Hypothalamus (tissue), 51 donors: ENCODE measurements around the gene BIN1.
"Not testable (repeated sequence)": the region's sequence is repeated elsewhere in the genome, so short reads cannot be mapped to it uniquely, and the experiment has no call there.

Experiments used
- DNase-seq, 51 donors: peaks; one replicate each; lab custom pipeline; 2025; lab: John Stamatoyannopoulos, UW

Gene BIN1

DNA sequence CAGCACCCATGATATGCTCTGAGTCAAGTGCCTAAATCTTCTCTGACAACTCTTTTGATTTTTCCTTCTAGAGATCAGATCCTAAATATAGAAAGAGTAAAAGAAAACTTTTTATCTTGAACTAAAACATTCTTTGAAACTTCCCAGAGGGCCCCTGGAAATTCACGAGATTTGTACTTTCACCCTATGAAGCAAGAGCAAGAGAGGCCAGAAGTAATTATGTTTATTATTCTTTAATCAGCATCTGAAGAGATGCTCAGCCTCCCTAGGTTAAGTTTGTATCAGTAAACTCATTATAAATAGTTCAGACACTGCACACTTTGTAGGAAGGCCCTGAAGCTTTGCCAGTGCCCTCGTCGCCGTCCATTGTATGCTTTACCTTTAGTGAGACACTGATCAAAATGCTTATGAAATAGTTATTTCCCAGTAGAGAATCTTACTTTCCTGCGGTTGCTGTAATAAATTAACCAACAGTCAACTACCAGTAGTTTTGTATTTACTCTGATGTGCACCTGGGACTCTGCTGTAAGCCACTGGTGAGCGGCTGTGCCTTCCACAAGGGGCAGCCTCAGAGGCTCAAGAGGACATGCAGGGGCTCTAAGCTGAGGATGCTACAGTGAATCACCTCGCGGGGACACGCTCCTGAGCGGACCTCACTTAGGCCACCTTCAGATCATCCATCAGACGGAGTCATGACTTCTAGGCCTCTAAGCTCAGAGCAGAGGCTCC is 71.9 kb downstream of the BIN1 start:
- no peak for DNase-seq

DNA sequence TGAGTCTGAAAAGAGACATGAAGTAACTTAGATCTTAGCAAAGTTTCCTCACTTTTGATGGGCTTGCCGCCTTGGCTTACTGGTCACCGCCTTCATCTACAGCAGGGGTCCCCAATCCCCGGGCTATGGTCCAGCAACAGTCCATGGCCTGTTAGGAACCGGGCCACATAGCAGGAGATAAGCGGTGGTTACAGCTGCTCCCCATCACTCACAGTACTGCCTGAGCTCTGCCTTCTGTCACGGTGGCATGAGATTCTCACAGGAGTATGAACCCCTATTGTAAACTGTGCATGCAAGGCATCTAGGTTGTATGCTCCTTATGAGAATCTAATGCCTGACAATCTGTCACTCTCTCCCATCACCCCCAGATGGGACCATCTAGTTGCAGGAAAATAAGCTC is 72.9 kb downstream of the BIN1 start:
- DNase-seq: no peak

DNA sequence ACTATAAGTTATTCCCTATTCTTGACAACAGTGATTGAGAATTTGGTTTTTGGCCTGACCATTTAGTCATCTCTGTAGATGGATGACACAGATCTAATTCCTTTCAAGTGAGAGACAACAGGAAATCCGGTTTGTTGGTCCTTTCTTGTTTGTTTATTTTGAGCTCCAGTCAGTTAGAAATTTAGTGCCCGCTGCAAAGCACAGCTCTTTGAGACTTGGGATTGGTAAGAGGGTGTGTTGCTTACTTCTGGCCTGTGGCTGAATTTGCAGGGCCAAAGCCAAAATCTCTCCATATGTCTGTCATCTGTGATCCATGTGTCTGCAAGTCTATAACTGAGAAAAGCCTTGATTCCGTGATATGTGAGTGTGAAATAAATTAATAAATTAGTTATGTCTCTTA is 74.3 kb downstream of the BIN1 start:
- no peak for DNase-seq

DNA sequence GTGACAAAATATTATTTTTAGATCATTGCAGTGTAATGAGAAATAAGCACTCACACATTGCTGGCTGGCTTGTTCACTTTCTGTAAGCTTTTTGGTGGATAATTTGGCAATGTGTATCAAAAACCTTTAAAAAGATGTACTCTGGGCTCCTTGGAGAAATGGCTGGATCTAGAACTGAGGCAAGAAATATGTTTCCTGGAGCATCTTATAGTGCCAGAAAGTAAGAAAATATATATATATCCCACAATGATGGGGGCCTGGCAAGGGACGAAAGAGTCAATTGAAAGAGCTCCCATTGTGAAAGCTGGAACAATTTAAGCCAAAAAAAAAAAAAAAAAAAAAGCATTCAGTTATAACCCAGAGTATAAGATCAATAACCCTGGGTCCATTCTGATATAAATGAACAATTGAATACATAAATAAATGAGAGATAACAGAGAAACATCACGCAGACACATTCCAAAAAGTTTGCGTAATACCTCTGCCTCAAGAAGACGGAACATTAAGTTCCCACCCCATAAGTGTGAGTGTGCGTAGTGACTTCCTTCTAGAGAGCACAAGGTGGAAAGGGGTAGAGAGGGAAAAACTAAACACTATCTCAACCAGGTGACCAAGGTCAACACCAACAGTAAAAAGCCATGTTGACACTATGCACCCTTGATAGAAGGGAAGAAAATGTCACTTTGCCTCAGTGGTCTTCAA is 77.5 kb downstream of the BIN1 start:
- no peak for DNase-seq

DNA sequence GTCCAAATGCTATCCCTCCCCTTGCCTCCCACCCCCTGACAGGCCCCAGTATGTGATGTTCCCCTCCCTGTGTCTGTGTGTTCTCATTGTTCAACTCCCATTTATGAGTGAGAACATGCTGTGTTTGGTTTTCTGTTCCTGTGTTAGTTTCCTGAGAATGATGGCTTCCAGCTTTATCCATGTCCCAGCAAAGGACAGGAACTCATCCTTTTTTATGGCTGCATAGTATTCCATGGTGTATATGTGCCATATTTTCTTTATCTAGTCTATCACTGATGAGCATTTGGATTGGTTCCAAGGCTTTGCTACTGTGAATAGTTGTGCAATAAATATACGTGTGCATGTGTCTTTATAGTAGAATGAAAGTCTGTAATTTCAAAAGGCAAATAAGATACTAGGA is 78.2 kb downstream of the BIN1 start:
- DNase-seq: not testable (repeated sequence)

DNA sequence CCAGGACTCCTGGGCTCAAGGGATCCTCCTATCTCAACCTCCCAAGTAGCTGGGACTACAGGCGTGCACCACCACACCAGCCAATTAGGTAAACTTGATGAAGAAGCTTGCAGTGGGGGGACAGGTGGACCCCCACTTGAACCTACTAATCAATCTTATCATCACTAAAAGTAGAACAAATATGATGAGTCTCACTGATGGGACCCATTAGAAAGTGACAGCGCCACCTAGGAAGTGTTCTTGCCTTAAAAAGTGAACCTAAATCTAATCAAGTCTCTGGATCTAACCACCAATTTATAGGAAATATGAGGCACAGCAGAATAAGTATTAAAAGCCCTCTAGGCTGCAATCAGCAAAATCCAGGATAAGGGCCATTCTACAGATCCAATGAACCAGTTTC is 79.2 kb downstream of the BIN1 start:
- no peak for DNase-seq

DNA sequence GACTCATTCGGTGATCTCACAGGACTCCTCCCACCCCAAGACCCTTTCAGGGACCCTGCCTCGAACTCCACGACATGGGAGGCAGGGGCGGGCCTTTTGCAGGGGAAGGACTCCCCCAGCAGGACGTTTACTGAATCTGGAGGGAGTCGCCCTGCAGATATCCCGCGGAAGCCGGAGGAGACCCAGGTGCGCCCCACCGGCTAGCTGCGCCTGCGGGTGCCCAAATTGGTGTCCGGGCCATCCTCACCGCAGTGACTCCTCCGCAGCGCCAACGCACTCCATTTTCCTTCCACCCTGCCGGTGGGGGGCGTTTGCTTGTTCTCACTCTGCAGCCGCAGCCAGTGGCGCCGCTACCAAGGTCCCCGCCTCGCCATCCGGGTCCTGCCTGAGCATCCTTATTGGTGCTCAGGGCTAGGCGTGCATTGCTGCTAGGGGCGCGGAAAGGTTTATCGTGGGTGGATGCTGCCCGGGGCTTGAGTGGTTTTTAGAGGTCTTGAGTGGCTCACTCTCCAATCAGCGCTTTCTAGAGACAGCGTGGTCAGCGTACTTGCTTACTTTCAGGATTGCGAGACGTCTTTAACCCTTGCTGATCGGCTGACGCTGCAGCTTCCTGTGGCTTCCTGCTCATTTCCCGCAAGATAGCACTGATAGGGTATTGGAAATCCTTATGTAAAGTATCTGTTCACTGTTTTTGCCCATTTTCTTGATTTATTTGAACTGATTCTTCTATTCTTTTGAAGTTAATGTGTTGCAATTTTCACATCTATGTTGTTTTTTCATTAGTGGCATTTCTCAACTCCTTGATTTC is 81.4 kb downstream of the BIN1 start:
- DNase-seq: peak in 49 of 51 donors; percentile 32 to 92 (median 78)

DNA sequence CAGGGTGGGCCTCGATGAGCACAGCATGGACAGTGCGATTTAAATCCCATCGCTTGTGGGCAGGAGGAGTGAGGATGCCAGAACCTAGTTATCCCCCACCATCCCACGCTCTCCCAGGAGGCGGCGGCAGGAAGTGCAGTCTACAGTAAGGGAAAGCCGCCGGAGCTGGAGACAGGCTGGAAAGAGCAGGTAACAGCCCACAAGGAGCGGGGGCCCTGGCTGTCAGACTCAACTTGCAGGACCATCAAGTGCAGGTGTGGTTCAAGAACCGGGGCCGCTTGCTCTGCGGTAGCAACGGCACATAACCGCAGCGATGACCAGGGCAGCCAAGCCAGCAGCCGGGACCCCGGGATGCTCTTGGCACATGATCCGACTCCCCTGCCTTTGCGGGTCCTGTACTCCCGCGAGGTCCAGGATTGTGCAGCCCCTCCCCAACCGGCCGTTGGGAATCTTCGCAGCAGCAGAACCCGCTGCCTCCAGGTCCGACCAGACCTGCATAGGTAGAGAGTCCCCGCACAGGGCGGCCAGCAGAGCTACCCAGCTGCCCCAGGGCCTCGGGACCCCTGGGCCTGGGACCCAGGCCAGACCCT is 82.1 kb downstream of the BIN1 start:
- DNase-seq: peak in 28 of 51 donors; percentile 23 to 78 (median 54)

DNA sequence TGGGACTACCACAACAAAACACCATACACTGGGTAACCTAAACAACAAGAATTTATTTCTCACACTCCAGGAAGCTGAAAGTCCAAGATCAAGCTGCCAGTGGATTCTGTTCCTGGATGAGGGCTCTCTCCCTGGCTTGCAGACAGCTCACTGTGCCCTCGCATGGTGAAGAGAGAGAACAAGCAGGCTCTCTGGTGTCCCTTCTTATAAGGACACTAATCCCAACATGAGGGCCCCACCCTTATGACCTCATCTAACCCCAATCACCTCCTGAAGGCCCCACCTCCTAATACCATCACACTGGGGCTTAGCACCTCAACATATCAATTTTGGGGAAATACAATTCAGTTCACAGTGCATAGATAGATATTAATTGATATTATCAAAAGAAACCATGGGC is 83.5 kb downstream of the BIN1 start:
- DNase-seq: no peak

DNA sequence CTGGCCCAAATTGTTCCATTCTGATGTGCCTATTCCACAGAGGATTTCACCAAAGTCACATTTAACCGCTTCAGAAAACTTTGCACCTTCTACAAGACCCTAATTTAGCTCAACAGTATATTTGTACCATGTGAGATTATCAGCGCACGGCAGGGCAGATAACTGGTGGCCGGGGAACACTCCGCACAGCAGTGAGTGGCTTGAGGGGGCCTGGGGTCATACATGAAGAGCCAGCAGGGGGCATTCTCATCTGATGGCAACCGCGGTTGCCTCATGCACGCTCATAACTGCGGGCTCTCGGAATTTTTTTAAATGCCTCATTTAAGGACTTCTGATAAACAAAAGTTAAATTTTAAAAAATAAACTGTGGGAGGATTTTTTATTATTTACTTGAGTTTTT is 84.1 kb downstream of the BIN1 start:
- DNase-seq: no peak

DNA sequence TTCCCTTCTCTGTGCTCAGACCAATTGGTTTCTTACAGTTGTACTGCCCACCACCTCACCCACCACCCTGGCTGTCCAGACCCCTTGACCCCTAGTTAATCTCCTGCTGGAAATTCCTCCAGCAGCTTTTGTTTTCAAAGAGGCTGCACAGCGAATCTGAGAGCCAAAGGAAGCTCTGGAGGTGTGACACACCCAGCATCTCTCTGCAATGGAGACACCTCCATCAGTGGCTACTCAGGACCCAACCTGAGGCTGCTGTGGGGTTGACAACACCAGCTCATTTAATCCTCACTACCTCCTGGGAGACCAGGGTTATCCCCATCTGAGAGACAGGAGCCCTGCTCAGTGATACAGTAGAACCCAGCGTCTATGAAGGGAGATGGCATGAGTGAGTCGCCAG is 86.4 kb downstream of the BIN1 start:
- no peak for DNase-seq

DNA sequence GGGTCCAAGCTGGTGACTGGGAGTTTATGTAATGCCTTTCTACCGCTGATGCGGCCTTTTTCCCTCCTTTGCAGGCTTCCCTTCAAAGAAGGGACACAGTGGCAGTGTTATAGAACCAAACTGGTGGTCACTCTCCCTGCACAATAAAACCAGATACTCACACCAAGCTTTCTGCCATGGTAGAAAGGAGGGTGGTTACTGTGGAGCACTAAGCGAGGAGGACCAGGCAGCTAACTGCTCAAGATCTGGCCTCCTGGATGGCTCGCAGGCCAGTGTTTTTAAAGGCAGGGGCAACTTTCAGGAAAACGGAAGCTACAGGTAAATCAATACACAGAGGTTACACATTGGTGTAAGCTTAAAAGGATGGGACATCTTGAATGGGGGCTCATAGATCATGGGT is 89.4 kb downstream of the BIN1 start:
- no peak for DNase-seq

DNA sequence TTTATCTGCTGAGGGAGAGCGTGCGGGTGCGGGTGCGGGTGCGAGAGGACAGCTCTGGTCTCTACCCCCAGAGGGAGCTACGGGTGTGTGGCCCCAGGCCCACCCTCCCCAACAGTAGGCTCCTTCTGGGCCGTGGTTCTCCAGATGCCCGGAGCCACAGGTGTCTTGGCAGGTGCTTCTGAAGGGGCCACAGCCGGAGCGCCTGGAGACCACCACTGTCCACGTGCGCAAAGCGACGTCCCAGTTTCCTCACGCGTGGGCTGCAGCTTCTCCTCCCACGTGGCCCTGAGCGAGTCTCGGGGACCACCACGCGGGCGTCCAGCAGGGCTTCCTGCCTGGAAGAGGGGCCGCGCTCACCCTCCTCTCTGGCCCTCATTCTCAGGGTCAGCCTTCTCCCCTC is 90.6 kb downstream of the BIN1 start:
- DNase-seq: no peak

DNA sequence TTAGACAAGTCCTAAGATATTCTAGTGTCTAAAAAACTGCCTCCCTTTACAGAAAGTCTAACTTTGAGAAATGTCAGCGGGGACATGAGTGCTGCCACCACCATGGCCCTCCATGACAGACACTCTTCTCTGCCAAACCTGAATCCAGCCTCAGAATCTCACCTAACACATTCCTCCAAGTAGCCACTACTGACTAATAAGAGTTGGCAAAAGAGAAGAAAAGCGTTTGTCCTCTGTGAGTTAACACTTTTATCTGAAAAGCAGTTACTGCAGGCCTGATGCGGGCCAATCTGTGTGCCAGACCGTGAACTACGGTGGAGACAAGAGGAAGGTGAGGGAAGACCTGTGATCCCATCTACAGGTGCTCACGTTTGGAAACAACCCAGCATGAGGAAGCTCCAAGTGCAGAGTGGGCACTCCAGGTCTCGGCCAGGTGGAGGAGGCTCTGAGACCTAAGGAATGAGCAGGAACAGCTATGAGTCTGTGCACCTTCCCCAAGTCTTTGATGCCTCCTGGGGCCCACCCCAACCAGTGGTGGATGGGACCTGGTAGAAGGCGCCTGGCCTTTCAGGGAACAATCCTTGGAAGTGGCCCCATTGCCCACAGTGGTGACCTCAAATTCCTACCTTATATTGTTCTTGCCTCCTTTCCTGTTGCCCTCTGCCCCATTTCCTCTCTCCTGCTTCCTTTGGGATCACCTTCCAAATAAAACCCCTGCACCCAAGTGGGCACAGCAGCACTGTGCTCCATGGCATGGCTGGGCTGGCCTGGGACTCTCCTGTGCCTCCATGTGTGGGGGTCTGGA is 91.6 kb downstream of the BIN1 start:
- no peak for DNase-seq

DNA sequence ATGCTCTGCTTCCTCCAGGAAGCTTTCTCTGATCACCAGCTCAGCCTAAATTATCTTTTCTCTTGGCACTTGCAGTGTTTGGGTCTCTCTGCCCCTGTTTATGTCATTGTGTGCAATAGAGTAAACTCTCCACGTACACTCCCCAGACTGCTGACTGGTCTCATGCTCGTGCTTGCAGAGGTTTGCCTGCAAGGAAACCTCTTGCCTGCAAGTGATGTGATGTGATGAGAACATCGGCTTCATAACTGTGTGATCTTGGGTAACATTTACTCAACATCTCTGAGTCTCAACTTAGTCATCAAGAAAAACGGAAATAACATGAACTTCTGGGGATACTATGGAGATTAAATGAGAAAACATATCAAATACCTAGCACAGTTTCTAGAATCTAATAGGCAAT is 92.3 kb downstream of the BIN1 start:
- DNase-seq: no peak

DNA sequence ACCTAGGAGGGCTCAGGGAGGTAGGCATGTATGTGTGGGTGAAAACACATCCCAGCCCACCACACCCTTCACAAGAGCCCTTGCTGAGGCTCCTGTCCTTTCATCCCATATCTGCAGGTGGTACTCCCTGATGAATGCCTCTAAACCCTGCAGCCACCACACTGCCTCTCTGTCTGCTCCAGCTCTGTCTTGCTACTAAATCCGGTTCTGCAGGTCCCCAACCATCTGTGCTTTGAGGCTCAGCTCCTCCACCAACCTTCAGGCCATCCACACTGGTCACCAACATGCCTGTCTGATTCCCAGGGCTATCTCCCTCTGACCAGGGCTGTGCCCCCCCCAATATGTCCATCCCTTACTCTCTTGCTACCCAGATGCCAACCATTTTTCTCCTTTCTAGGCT is 92.7 kb downstream of the BIN1 start:
- DNase-seq: no peak

DNA sequence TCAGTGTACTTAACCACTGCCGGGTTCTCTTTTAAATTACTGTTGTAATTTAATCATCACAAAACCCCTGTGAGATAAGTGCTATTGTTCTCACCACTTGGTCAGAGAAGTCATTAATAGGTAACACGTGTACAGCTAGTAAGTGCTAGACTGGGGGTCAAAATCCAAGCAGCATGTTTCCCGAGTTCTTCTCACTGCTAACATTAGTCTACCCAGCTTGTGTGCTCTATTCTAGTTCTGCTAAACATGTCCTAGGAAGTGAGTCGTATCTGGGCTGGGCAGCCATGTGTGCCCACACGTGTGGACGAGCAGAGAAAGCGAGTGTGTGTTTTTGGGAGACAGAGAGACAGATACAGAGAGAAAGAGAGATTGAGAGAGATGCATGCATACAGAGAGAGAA is 94.1 kb downstream of the BIN1 start:
- no peak for DNase-seq

DNA sequence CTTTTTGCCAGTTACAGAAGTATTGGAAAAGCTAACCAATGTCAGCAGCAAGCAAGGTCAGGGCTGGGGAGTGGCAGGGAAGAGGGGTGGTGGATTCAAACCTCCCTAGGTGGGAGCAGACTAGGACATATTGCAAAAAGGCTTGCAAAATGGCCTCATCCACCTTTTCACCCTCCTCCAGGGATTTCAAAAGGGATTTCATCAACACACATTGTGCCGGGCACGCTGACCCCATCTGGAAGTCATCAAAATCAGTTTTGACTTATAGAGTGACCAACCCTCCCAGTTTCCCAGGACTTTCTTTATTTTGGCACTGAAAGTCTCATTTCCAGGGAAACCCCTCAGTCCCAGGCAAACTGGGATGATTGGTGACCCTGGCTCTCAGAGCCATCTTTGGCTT is 94.7 kb downstream of the BIN1 start:
- no peak for DNase-seq

DNA sequence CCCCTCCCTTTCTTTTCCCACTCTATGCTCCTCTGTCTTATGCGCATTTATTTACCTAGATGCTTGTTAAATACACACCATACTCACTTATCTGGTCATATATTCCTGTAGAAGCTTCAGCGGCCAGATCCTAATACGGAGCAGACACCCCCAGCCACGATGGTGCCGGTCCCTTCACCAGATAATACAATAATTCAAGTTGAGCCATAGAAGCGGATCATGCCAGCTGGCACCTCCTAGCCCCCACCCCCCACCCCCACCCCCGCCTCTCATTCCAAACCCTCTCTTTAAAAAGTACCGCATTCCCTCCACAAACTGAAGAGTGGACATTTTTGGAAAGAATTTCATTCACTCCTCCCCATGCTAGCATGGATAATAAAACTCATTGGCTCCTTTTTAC is 95.2 kb downstream of the BIN1 start:
- DNase-seq: no peak

DNA sequence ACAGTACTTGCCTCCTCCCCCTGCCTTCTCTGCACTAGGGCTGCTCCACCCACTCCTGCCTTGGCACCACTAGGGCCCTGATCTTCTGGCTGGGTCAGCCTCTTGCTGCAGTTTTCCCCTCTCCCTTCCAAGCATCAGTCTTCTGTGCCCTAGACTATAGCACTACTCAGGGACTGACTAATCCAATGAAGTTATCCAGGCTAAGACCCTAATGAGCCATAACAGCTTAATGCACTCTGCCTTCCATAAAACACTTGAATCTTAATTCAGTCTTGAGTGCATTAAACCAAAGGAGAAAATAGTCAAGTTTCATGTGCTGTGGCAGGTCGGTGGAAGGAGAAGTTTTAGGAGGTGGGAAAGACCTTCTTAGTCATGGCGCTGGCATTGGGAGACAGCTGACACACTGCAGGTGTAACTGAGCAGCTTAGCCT is 95.7 kb downstream of the BIN1 start:
- no peak for DNase-seq
